HepG2 (cell line): Measurements from ENCODE around the gene MRPL20. TPM values are rescaled to one million over a fixed set of nuclear protein-coding genes. Genes with fewer than 3 reads are reported as not detected.

Experiments
- HMGXB4 ChIP-seq, 2 experiments: sonication (generic) in 1 of 2; formaldehyde crosslinking in 1 of 2; IDR thresholded peaks; 2 replicates each; pipeline versions ENCODE4 v1.4.0 to v1.6.1; 2018 to 2020; ENCODE audit warnings: missing genetic modification reagents in 2 of 2, borderline replicate concordance in 1 of 2, low read depth in 1 of 2, mild to moderate bottlenecking in 1 of 2, missing biosample characterization in 1 of 2
- MTF2 ChIP-seq: sonication (generic); formaldehyde crosslinking; IDR thresholded peaks from 2 replicates; pipeline ENCODE4 v1.5.0; 2020; ENCODE audit warnings: missing genetic modification reagents, borderline replicate concordance
- PHF5A ChIP-seq: IDR thresholded peaks from one replicate; pipeline ENCODE4 v1.6.1; 2018; ENCODE audit warnings: low read depth, missing genetic modification reagents; ENCODE audit not compliant: unreplicated experiment
- ZFP36 ChIP-seq: fragments of 150-350 bp; IDR thresholded peaks from 2 replicates; pipeline ENCODE4 v1.6.1; 2018; ENCODE audit warnings: borderline replicate concordance, low read length, low read depth; ENCODE audit not compliant: partially characterized antibody
- ZNF18 ChIP-seq: sonication (generic); formaldehyde crosslinking; IDR thresholded peaks from 2 replicates; pipeline ENCODE4 v1.8.0; 2022; ENCODE audit warnings: mild to moderate bottlenecking, missing genetic modification reagents; ENCODE audit not compliant: insufficient replicate concordance
- ZNF205 ChIP-seq: IDR thresholded peaks from 2 replicates; pipeline ENCODE4 v1.6.1; 2018; ENCODE audit warnings: missing biosample characterization, missing genetic modification reagents
- ZNF282 ChIP-seq: fragments of 450-650 bp; IDR thresholded peaks from 2 replicates; pipeline ENCODE4 v1.6.1; 2018; ENCODE audit not compliant: partially characterized antibody
- ZNF414 ChIP-seq: sonication (generic); formaldehyde crosslinking; IDR thresholded peaks from 2 replicates; pipeline ENCODE4 v1.5.0; 2020; ENCODE audit warnings: missing genetic modification reagents
- ZNF484 ChIP-seq: sonication (generic); formaldehyde crosslinking; IDR thresholded peaks from 2 replicates; pipeline ENCODE4 v1.5.1; 2020; ENCODE audit warnings: mild to moderate bottlenecking, low read depth, missing genetic modification reagents, borderline replicate concordance
- ZNF720 ChIP-seq: sonication (generic); formaldehyde crosslinking; IDR thresholded peaks from 2 replicates; pipeline ENCODE4 v1.4.0; 2020; ENCODE audit warnings: missing genetic modification reagents
- ZSCAN9 ChIP-seq: IDR thresholded peaks from 2 replicates; pipeline ENCODE4 v1.6.1; 2016; ENCODE audit warnings: borderline replicate concordance
- polyA plus RNA-seq, 8 experiments: library from polyadenylated mRNA; depleted of rRNA in 3 of 8; stranded (reverse) in 7 of 8; unstranded in 1 of 8; fragments of >200 nt; fragmentation: Illumina TruSeq in 4 of 8; extraction: Trizol in 4 of 8; gene quantifications; 2 replicates each; pipeline versions ENCODE4 v1.2.1 to v1.2.3, GENCODE V29; 2011 to 2016; ENCODE audit warnings: low read depth in 4 of 8, missing spikeins in 1 of 8, mixed read lengths in 1 of 8; ENCODE audit not compliant: insufficient read depth in 1 of 8
- total RNA-seq, 5 experiments: library from RNA; depleted of rRNA; stranded (reverse); fragments of >200 nt; fragmentation: Illumina TruSeq; extraction: Trizol; gene quantifications; 2 replicates each; pipeline ENCODE4 v1.2.3, GENCODE V29; 2016; ENCODE audit warnings: low read depth in 1 of 5
- TF ChIP-seq, protein P1 (sequence below): IDR thresholded peaks from 2 replicates; pipeline ENCODE4 v1.6.1; 2016; ENCODE audit warnings: low read depth, missing genetic modification reagents, missing compliant biosample characterization
- TF ChIP-seq, protein P2 (sequence below): sonication (generic); formaldehyde crosslinking; IDR thresholded peaks from 2 replicates; pipeline ENCODE4 v1.4.0; 2020; ENCODE audit warnings: missing genetic modification reagents

The MRPL20 gene
- total and polyA plus RNA-seq, 2 of the 13 experiments (the other 11 are each of a cell fraction or from before 2014, with no cell fraction given): 59.2 to 127 TPM

DNA sequence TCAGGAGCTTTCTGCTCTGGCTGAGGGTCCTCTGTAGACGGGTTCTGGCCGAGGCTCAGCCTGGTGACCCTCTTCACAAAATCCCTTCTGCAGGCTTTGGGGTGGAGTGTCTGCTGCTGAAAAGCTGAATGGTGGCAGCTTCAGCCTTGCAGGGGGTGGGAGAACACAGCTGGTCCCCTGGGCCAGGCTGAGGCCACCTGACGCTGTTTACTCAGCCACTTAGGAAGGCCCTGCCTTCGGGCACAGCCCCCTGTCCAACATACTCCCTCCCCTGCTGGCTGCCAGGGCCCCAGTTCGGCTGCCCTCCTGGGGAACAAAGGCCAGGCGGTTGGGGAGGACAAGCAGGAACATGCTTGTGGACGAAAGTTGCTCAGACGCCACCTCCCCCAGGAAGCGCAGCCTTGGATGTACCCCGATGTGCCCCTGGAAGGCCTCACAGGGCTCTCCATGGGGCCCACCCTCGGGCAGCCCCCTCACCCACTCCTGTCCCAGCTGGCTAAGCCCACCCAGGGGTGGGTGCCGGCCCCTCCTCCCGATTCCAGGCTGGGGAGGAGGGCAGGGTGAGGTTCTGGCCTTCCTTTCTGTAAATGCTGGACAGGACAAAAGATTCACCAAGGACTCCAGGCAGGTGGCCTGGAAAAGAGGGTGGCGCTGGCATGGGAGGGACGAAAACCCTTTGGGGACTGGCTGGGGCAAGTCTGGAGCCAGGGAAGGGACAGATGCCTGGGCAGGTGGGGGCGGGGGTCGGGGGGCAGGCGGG is 14.2 kb upstream of the MRPL20 start, which contains the start of gene ANKRD65 (continued):
- TF ChIP-seq, protein P1, sequence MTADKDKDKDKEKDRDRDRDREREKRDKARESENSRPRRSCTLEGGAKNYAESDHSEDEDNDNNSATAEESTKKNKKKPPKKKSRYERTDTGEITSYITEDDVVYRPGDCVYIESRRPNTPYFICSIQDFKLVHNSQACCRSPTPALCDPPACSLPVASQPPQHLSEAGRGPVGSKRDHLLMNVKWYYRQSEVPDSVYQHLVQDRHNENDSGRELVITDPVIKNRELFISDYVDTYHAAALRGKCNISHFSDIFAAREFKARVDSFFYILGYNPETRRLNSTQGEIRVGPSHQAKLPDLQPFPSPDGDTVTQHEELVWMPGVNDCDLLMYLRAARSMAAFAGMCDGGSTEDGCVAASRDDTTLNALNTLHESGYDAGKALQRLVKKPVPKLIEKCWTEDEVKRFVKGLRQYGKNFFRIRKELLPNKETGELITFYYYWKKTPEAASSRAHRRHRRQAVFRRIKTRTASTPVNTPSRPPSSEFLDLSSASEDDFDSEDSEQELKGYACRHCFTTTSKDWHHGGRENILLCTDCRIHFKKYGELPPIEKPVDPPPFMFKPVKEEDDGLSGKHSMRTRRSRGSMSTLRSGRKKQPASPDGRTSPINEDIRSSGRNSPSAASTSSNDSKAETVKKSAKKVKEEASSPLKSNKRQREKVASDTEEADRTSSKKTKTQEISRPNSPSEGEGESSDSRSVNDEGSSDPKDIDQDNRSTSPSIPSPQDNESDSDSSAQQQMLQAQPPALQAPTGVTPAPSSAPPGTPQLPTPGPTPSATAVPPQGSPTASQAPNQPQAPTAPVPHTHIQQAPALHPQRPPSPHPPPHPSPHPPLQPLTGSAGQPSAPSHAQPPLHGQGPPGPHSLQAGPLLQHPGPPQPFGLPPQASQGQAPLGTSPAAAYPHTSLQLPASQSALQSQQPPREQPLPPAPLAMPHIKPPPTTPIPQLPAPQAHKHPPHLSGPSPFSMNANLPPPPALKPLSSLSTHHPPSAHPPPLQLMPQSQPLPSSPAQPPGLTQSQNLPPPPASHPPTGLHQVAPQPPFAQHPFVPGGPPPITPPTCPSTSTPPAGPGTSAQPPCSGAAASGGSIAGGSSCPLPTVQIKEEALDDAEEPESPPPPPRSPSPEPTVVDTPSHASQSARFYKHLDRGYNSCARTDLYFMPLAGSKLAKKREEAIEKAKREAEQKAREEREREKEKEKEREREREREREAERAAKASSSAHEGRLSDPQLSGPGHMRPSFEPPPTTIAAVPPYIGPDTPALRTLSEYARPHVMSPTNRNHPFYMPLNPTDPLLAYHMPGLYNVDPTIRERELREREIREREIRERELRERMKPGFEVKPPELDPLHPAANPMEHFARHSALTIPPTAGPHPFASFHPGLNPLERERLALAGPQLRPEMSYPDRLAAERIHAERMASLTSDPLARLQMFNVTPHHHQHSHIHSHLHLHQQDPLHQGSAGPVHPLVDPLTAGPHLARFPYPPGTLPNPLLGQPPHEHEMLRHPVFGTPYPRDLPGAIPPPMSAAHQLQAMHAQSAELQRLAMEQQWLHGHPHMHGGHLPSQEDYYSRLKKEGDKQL (CRISPR knock-in tag): no peak
- TF ChIP-seq ZFP36 (no peak), ZNF282 (no peak), ZNF484 (no peak), ZNF414 (CRISPR knock-in tag) (no peak), ZSCAN9 (peak; percentile 47; the same call in 1 of the 2 replicates), MTF2 (no peak), PHF5A (CRISPR knock-in tag) (no peak), ZNF205 (CRISPR knock-in tag) (no peak), HMGXB4 (CRISPR knock-in tag; IDR thresholded peaks at IDR 0.05; ENCODE audit: borderline replicate concordance in 1 of 2, low read depth in 1 of 2) (peak in 1 of 2 experiments; percentile 84; a peak in 2 of 4 replicates), ZNF18 (no peak), ZNF720 (CRISPR knock-in tag) (no peak)
- TF ChIP-seq, protein P2, sequence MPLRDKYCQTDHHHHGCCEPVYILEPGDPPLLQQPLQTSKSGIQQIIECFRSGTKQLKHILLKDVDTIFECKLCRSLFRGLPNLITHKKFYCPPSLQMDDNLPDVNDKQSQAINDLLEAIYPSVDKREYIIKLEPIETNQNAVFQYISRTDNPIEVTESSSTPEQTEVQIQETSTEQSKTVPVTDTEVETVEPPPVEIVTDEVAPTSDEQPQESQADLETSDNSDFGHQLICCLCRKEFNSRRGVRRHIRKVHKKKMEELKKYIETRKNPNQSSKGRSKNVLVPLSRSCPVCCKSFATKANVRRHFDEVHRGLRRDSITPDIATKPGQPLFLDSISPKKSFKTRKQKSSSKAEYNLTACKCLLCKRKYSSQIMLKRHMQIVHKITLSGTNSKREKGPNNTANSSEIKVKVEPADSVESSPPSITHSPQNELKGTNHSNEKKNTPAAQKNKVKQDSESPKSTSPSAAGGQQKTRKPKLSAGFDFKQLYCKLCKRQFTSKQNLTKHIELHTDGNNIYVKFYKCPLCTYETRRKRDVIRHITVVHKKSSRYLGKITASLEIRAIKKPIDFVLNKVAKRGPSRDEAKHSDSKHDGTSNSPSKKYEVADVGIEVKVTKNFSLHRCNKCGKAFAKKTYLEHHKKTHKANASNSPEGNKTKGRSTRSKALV (CRISPR knock-in tag): no peak; the same call in 1 of the 2 replicates
